Measurements from ENCODE around the gene UGGT2.
A peak's percentile ranks its signal among the peaks of the same experiment; 100 is the strongest.

Gene UGGT2

DNA sequence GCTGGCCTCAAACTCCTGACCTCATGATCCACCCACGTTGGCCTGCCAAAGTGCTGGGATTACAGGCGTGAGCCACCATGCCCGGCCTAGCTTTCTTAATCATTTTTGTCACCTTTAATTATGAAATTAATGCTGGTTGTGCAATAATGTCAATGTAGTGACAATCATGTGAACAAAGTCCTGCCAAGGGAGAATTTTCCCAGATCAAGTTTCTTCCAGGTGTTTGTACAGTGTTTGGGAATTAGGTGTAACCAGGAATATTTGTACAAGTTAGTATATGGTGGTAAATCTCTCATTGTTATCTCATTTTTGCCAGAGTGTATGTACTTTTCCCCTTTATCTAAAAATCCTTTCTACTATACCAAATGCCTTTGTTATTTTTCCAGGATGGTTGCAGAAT, 171.1 kb downstream of the UGGT2 start:
- Mint-ChIP-seq H3K4me3 (no peak overlapping the region), H3K4me1 (no peaks in the 10 kb centered on the region), H3K27ac (no peak overlapping the region), H3K9me3 (no peaks in the 10 kb centered on the region), H3K27me3 (ENCODE audit: low read depth, poor library complexity) (no peaks in the 10 kb centered on the region), H3K36me3 (ENCODE audit: low read depth) (peaks cover 33% of the 10 kb centered on the region)
- no peak for DNase-seq
- TF ChIP-seq CTCF (IDR thresholded peaks at IDR 0.05) = no peak

DNA sequence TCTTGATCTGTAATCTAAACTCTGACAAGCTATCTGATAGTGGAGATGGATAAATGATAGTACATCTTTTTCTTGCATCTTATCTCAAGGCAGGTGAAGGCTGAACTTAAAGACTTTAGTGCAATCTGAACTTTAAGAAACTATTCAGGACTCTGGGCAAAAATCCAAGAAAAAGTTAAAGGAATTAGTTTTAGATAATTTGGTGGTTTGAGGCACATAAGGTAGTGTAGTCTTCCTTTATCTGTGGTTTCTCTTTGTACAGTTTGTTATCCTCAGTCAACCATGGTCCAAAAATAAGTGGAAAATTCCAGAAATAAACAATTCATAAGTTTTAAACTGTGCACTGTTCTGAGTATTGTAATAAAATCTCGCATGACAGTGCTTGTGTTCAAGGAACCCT, 172.9 kb downstream of the UGGT2 start:
- no peaks in the 10 kb centered on the region for H3K9me3 Mint-ChIP-seq
- H3K36me3 Mint-ChIP-seq (ENCODE audit: low read depth) = peaks cover 39% of the 10 kb centered on the region
- TF ChIP-seq CTCF (IDR thresholded peaks at IDR 0.05) = no peak
- no peak for DNase-seq
- H3K4me3 Mint-ChIP-seq = no peak overlapping the region
- H3K27me3 Mint-ChIP-seq (ENCODE audit: low read depth, poor library complexity) = no peaks in the 10 kb centered on the region
- H3K4me1 Mint-ChIP-seq = no peaks in the 10 kb centered on the region
- no peak overlapping the region for H3K27ac Mint-ChIP-seq

- H3K36me3 Mint-ChIP-seq (ENCODE audit: low read depth) = peaks cover 35% of the 10 kb centered on the region
- H3K27me3 Mint-ChIP-seq (ENCODE audit: low read depth, poor library complexity) = no peaks in the 10 kb centered on the region
- no peak overlapping the region for H3K27ac Mint-ChIP-seq
- no peak overlapping the region for H3K4me3 Mint-ChIP-seq
- no peaks in the 10 kb centered on the region for H3K9me3 Mint-ChIP-seq
- H3K4me1 Mint-ChIP-seq = no peaks in the 10 kb centered on the region
- DNase-seq = no peak
- no peak for TF ChIP-seq CTCF (IDR thresholded peaks at IDR 0.05)
Observed at GRCh38 chr13:95874286-95874685, 178.9 kb downstream of the UGGT2 start.

DNA sequence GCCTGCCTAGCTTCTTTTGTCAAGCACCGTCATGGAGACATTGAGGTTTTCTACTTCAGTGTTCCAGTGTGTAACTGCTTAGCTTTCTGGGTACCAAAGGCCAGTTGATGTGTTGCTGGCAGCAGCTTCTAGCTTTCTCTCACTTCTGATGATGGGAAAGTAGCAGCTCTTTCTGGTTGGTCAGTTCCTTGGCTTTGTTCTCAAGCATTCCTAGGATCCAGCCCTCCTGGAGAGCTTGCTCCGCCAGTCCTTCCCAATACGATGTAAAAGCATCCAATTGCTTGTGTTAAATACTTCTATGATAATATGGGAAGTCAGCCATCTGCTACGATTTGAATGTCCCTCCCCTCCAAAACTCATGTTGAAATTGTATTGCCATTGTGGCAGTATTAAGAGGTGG, 182.8 kb downstream of the UGGT2 start:
- Mint-ChIP-seq H3K4me3 (no peak overlapping the region), H3K36me3 (ENCODE audit: low read depth) (peaks cover 27% of the 10 kb centered on the region), H3K9me3 (no peaks in the 10 kb centered on the region), H3K27ac (no peak overlapping the region), H3K4me1 (peaks cover 9% of the 10 kb centered on the region), H3K27me3 (ENCODE audit: low read depth, poor library complexity) (no peaks in the 10 kb centered on the region)
- DNase-seq = no peak
- TF ChIP-seq CTCF (IDR thresholded peaks at IDR 0.05) = no peak

DNA sequence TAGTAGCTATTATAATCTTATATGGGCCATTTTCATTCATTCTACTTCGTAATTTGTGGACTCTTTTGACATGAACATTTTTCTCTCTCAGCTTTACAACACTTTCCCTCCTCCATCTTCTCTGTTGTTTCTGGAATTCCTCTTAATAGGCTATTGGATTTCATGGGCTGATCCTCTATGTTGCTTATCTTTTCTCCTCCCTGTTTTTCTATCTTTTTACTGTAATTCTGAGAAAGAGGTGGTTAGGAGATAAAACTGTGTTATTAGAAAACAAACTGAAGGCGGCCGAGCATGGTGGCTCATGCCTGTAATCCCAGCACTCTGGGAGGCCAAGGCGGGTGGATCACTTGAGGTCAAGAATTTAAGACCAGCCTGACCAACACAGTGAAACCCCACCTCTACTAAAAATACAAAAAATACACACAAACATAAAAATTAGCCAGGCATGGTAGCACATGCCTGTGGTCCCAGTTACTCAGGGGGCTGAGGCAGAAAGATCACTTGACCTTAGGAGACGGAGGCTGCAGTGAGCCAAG, 188.1 kb downstream of the UGGT2 start:
- Mint-ChIP-seq H3K9me3 (no peaks in the 10 kb centered on the region), H3K27me3 (ENCODE audit: low read depth, poor library complexity) (no peaks in the 10 kb centered on the region), H3K27ac (peak overlapping the region; percentile 95), H3K4me3 (no peak overlapping the region), H3K4me1 (peaks cover 32% of the 10 kb centered on the region), H3K36me3 (ENCODE audit: low read depth) (peaks cover 28% of the 10 kb centered on the region)
- peak; percentile 25 for DNase-seq
- no peak for TF ChIP-seq CTCF (IDR thresholded peaks at IDR 0.05)

GRCh38 chr13:95862408-95862807, 190.8 kb downstream of the UGGT2 start:
- TF ChIP-seq CTCF (IDR thresholded peaks at IDR 0.05) = no peak
- DNase-seq = no peak
- Mint-ChIP-seq H3K4me3 (no peak overlapping the region), H3K36me3 (ENCODE audit: low read depth) (peaks cover 25% of the 10 kb centered on the region), H3K27me3 (ENCODE audit: low read depth, poor library complexity) (no peaks in the 10 kb centered on the region), H3K9me3 (no peaks in the 10 kb centered on the region), H3K4me1 (peaks cover 44% of the 10 kb centered on the region), H3K27ac (no peak overlapping the region)
